GM12801 (cell line): ENCODE measurements around the gene CAST.

Experiments
- CTCF ChIP-seq: IDR thresholded peaks from one replicate; pipeline ENCODE4 v1.5.1; 2011; ENCODE audit warnings: control low read depth; ENCODE audit not compliant: insufficient read length; ENCODE audit errors: extremely low read depth

CAST gene

GRCh38 chr5:96783326-96783725 is 121.2 kb downstream of the CAST start:
- no peak for TF ChIP-seq CTCF

- no peak for TF ChIP-seq CTCF
Measured at GRCh38 chr5:96785326-96786109, 123.3 kb downstream of the CAST start.

- no peak for TF ChIP-seq CTCF
Measured at GRCh38 chr5:96788112-96788749, 126.1 kb downstream of the CAST start.

- TF ChIP-seq CTCF: no peak
Measured at GRCh38 chr5:96789794-96790330, 127.7 kb downstream of the CAST start.

- no peak for TF ChIP-seq CTCF
Measured at GRCh38 chr5:96790961-96791504, 128.9 kb downstream of the CAST start.

- no peak for TF ChIP-seq CTCF
Measured at GRCh38 chr5:96794757-96795156, 132.6 kb downstream of the CAST start.

- no peak for TF ChIP-seq CTCF
Measured at GRCh38 chr5:96795626-96796025, 133.4 kb downstream of the CAST start.
